ENCODE measurements around the gene CPB2.
A peak's percentile ranks its signal among the peaks of the same experiment; 100 is the strongest.

The CPB2 gene

DNA sequence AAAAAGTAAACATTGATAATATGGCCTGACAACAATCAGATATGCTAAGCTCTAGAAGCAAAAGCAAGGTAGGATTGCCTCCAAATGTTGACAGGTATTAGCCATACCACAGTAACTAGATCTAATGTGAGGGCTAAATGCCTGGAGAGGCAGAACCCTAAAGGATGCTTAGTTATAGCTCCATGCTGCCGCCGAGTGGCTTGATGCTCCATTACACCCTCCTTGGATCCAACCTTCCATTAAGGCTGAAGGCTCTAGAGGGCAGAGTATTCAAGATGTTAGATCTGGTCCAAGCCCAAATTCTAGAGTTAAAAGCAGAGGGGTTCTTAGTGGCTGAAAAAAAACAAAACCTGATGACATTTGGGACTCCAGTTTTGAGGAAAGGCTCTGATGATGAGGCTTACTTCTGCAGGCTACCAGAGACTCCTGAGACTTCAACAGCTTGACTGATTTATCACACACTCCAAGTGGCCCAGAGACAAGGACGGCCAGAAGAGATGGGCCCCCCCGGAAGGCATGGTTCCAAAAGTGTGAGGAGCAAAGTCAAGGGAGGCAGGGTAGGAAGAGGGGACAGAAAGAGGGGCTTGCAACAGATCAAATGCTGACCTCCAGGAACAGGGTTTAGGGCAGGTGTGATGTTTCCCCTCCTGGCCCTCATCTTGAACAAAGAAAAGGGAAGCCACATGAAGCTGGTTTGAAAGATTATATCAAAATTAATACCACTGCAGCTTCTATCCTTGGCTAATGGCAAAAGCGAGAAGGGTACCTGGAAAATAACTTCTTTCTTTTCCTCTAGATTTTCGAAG, 21.9 kb upstream of the CPB2 start:
- peak; percentile 68 for DNase-seq

DNA sequence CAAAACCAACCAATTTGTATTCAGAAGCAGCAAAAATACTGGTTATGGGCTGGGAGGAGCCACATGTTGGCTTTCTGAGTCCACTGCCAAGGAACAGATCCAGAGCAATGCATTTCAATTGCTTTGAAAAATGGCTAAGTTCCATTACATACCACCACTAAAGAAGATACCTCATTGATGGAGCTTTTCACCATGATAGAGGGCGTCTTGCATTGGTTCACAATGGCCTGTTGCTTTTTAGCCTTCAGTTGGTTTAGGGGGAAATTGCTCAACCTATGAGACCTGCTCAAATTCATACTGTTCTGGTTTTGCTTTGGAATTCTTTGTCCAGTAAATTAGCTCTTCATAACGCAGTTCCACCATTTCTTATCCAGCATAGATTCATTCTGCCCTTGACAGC, 21.2 kb upstream of the CPB2 start:
- DNase-seq: no peak

DNA sequence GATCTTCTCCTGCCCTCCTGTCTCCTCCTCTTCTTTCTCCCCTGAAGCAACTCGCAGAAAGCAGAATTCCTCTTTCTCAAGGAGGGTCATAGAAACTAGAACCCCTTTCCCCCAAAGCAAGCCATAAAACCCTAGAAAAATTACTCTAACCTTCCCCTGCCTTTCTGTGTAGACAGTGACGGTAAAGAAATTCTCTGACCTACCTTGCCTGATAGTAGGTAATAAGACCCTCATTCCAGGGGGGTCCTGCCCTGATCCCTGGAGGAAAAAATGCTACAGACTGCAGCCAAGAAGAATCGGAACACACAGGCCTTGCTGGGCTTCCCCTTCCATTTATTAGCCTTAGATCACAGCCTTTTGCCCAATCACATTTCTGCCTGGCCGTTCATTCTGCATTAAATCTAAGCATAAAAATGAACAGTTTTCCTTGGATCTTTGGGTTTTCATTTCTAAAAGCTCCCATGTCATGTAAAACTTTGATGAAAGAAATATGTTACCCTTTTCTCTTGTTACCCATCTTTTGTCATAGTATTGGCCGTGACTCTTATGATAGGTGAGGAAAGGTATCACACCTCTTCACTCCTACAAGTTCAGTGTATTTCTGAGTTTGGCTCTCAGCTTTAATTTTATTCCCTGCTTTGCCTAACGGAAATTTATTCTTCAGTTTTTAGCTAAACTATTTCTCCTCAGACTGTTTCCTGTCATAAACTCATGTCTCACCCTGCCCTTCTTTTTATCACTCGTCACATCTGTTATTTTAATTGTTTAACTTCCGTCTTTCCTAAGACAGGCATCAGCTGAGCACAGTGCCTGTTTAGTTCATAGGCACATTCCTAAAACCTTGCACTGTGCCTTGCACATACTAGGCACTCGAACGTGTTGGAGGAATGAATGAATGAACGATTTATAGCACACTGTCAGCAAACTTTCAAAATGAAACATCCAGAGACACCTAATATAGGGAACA, 20.4 kb upstream of the CPB2 start:
- no peak for DNase-seq

DNA sequence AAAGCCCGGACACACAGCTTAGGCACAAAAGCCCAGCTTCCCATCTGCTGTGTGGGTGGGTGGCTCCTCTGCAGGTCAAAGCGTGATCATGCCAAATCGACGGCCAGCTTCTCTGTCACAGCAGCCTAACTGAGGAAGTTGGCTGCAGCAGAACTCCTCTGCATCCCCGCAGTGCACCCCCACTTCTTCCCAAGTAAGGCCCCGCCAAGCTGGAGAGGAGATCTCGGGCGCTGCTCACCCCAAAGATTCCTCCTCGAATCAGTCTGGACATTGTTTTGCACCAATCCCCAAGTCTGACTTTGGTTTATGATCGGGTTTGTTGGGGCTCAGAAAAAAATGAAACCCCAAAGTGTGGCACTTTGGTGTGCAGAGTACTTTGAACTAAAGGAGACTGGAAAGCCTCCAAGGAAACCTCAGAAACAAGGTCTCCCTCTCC, 19.7 kb upstream of the CPB2 start:
- DNase-seq: peak; percentile 21

DNA sequence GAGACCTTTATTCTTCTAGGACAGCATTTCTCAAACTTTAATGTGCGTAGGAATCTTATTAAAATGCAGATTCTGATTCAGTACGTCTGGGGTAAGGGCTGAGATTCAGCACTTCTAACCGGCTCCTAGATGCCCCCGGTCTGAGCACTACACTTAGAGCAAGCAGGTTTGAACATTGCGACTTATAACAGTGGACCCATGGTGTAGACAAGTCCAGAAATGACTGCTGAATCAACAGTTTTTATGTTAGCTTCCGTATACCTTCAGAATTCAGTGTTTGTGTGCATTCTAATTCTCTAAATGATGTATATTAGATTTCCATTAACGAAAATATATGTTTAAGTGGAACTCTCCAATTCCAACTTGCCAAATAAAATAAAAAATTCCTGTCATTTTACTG, 17.5 kb upstream of the CPB2 start:
- DNase-seq: no peak

DNA sequence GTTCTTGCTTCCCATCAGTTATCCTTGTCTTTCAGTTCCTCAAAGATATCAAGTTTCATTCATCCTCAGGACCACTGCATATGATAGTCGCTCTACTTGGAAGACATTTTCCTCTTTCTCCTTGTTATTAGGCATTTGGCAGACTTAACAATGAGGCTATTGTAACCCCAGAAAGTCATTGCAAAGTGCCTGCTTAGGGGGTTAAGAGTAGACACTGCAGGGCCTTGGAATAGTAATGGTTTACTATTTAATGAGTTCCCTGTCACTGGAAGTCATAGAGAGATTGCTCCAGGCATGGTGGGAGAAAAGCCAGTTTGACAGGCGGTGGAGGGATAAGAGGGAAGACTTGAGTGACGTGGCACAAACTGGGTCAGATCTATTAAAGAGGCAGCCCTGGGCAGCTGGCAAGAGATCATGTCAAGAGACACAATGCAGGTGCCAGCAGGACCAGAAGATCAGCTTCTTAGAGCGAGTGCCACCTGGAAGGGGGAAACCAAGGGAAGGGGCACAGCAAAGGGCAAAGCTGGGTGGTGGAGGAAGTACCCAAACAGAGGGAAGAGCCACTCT, 16.8 kb upstream of the CPB2 start:
- DNase-seq: no peak

DNA sequence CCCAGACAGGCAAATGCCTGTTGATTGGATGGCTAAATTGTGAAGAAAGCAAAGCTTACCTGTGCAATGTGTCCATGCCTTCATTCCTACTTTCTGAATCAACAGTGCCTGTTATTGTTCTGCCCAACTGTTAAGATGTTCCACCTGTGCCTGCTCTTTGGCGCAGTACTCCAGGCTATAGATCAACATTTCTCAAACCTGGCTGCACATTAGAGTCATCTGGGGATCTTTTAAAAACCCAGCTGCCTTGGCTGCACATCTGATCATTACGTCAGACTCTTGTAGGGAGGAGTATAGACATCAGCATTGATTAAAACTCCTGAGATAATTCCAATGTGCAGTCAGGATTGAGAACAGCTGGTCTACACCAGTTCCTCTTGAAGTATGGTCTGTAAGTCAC, 16.2 kb upstream of the CPB2 start:
- DNase-seq: no peak

DNA sequence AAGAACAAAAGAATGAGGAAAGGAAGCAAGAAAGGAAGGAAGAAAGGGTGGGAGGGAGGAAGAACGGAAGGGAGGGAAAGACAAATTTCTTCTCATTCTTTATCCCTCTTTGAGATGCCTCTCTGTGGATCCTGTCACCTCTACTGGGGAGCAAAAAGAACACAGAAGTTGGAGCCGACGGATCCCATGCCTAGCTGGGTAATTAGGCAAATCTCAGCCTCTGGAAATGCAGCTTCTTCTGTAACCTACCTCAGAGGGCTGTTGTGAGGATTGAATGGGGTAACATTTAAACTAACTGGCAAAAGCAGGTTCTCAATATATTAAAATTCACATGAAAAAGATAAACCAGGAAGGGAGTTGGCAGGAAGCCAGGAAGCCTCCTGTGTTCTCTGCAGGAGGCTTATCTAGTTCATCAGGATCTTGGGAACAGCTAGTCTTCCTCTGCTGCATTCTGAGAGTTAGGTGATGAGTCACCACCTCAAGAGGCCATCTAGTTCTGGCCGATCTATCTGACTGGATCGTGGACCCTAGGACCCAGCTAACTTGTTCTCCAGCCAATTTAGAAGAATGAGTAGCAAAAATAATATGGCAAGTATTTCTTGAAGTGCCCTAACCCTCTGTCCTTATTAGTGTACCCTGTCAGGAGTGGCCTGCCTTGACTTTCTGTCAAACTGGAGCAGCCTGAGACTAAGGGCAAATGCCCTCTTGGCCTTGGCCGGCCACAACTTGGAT, 15.2 kb upstream of the CPB2 start:
- DNase-seq: no peak

DNA sequence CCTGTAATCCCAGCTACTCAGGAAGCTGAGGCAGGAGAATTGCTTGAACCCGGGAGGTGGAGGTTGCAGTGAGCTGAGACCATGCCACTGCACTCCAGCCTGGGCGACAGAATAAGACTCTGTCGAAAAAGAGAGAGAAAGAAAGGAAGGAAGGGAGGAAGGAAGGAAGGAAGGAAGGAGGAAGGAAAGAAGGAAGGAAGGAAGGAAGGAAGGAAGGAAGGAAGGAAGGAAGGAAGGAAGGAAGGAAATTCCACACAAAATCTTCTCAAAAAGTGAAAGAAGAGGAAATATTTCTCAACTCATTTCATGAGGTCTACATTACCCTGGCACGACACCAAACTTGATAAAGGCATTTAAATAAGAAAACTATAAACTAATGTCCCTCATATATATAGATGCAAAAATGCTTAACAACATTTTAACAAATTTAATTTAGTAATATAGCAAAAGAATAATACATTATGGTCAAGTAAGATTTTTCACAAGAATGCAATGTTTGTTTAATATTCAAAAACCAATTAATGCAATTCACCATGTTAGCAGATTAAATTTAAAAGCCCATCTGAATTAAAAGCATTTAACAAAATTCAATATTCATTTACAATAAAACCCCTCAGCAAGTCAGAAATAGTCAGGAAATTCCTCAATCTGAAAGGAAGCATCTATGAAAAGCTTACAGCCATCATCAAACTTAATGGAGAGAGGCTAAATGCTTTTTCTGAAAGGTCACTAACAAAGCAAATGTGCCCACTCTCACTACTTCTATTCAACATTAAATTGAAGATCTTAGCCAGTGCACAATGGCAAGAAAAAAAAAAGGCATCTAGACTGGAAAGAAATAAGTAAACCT, 12.0 kb upstream of the CPB2 start:
- DNase-seq: no peak

DNA sequence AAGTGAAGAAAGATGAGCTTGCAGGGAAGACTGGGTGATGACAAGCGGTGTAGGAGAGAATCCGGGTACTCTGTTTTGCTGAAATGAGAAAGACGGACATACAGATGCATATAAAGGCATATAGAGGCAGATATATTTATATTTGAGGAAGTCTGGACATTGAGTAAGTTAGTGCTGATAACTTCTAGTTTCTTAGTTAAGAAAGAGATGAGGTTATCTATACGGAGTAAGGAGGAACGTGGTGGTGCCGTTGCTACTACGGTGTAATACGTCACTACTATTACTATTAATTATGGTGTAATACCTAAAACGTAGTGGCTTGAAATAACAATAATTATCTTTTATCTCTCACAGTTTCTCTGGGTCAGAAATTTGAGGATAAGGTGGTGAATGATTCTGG, 9.8 kb upstream of the CPB2 start:
- no peak for DNase-seq

DNA sequence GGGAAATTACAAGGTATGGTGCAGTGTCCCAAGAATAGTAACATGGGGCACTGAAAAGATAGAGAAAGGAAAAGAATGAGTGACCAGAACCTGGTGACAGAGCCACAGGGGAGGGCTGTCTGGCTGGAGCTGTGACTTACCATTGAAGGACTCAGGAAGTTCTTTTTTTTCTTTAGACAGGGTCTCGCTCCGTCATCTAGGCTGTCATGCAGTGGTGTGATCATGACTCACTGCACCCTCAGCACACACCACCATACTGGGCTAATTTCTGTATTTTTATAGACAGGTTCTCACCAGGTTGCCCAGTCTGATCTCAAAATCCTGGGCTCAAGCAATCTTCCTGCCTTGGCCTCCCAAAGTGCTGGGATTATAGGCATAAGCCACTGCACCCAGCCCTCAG, 8.8 kb upstream of the CPB2 start:
- no peak for DNase-seq

DNA sequence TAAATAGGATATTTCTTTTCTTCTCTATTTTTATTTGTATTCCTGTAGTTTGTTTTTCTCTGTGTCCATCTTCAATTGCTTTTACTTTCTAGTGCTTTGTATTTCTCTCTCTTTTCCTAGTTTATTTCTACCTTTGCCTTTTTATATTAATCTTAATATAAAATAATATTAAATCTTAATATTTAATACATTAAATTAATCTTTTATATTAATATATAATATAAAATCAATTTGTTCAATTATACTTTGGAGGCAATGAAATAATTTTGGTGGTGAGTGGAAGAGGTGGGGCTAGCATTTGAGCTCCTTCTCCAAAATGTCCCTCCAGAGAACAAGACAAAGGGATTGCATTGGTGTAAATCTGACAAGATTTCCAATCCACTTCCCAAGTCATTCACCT, 6.3 kb upstream of the CPB2 start:
- no peak for DNase-seq

DNA sequence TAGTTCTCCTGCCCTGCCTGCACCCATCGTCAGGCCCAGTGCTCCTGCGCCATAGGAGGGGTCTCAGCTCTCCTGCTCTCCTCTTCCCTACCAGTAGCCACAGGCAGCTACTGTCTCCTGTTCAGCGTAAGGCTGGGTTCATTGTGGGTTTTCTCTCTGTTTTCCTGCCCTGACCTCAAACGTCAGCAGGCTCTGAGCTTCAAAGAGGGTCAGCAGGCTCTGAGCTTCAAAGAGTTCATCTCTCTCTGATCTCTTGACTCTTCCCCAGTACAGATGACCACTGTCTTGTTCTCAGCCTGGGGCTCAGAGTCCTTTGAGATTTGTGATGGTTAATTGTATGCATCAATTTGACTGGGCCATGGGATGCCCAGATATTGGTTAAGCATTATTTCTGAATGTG, 4.6 kb upstream of the CPB2 start:
- DNase-seq: no peak

DNA sequence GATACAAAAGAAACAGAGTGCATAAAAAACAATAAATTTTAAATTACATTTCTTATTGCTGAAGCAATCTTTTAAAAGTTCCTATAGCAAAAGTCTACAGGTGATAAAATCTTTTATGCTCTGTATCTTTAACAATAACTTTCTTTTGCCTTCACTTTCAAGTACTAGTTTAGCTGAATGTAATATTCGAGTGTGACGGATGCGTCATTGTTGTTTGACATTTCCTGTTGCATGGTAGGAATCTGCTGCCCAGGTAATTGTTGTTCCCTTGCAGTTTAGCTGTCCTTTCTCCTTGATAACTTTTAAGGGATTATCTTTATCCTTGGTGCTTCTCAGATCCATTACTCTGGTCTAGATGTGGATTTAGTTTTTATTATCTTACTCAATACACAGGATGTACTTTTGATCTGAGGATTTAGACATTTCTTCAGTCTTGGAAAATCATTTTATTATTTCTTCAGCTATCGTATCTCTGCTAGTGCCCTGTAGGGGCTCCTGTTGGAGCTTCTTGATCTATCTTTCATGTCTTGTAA, 2.1 kb upstream of the CPB2 start:
- no peak for DNase-seq

DNA sequence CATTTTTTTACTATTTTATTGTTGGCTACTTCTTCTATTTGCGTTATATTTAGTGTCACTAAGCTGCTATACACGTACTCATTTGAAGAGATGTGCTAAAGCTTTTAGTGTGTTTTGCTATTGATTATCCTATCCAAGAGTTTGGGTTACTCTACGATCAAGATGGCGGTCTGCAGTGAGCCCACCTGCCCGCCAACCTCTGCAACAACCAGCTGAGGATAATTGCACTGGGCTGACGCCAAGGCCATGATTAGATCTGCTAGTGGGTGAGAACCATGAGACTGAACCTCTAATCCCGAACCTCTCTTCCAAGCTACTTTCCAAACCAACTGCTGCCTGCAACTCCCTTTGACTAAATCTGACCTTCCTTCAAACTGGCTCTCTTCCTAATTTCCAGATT, 1.8 kb downstream of the CPB2 start:
- no peak for DNase-seq

DNA sequence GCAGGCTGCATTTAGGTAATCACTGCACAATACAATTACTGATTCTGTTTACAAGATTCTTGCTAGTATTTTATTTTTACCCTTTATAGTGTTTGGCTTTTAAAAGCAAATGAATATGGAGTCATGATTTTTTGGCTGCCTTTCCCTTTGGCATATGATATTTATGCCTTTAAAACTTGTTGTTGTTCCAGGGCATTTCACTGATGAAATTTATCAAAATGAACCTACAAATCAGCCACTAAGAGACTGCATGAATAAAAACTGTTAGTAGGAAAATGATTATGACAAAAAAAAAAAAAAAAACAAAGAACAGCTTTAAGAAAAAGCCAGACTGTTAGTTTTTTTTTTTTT, 2.6 kb downstream of the CPB2 start:
- DNase-seq: no peak

DNA sequence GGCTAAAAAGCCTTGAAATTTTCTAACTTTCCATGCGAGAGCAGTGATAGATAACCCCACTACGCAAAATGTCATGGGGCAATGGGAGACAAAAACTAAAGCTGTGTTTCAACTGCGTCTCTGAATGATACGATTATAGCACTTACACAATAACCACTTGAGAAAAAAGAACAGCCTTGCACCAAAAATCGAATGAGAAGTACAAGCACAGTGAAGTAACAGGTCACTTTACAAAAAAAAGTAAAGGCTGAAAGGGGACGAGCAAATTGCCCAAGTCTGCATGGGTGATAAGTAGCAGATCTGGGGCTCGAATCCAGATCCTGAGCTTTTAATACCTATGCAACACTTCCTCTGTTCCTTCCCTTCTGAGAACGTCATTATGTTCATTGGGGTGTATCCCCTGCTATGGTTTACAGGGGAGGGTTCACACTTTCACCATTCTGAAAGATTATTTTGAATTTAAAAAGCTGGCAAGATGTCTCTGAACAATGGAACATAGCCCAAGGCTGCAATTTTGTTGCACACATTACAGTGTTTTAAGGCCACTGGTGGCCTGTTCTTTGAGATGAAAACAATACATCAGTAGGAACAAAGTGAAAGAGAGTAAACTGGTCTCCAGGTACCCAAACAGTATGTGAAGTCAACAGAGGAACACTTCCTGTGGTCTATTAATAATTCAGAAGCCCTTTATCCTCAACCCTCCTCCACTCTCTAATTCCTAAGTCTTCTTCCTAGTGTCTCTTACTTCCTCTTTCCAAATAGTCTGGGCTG, 3.2 kb downstream of the CPB2 start:
- no peak for DNase-seq

DNA sequence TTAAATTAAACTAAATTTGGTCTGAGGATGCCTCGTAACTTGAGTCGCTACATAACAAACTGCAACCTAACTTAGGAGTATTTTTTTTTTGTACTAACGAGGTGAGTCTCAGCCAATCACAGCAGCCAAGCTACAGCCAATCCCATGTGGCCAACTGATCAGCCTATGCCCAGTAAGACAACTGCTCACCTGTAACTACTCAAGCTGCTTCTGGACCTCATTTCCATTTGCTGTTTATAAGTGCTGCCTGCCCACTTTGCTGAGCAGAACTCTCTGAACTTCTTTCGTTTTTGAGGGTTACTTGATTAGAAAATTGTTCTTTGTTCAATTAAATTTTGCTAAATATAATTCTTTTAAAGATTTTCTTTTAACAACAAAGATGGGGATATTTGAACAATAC, 3.8 kb downstream of the CPB2 start:
- no peak for DNase-seq

DNA sequence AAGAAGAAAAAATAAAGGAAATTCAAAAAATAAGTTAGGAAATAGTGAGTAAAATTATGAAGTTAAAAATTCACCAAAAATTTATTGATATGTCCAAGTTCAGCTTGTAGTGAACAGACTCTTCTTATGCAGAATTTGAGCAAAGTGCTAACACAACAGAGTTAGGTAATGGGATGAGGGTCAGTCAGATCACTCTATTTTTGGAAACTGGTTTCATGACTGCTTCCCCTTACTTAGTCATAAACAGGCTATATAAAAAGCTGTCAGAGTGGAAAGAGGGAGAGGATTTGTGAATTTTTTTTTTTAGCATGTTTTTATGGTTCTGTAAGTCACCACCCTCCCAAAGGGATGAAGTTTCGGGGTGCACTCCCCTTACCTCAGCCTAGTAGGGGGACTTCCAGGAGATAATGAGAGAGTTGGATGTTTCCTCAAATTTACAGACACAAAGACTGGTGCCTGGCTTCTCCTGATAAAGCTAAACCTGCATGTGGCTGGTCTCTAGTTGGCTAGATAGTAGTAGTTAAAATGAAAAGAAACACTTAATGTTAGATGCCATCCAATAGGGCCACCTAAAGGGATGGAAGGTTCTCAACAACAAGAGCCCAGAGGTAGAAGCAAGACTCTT, 4.5 kb downstream of the CPB2 start:
- DNase-seq: no peak

DNA sequence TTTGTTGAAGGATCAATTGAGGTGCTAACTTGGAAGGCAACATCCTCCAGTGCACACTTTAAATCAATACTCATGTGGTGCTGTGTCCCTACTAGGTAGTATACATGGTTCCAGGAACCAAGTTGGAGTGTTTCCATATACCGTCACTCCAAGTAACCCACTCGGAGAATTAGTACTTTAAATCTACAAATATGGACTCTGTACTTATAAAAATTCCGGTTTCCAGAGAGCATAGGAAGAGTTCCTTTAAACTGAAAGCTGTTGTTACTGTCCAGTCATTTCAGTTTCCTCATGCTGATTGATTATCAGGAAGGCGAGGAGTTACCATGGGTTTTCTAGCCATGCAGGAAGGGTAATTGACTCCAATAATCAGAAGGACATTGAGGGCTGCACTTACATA, 7.2 kb downstream of the CPB2 start:
- DNase-seq: no peak

DNA sequence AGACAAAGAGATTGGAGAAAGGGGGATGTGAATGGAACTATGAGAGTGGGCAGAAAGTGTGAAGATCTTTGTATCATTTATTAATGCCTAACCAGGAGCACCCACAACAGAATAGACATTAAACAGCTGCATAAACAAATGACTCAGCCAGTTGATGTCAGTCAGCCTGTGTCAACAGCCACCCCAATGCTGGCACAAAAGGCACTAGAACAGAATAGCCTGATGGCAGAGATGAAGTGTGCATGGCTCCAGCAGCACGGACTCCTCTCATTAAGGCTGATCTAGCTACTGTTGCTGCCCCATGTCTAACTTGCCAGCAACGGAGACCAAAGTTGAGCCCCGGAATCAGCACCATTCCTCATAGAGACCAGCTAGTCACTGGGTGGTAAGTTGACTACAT, 7.8 kb downstream of the CPB2 start:
- DNase-seq: no peak

Data from activated CD4-positive, alpha-beta T cell treated with anti-CD3 and anti-CD28 coated beads, Interleukin-2, amount 50 U/mL, for 16 hours (primary cell).